ENCODE results near the gene PTPRN2.

- TF ChIP-seq NFIC (IDR thresholded peaks at IDR 0.05; ENCODE audit: borderline replicate concordance) (no peak), CTCF (IDR thresholded peaks at IDR 0.05) (no peak), USF2 (IDR thresholded peaks at IDR 0.05; ENCODE audit: borderline replicate concordance, low read depth, low read length) (no peak), REST (IDR thresholded peaks at IDR 0.05; ENCODE audit: low read depth, low read length) (no peak)
Measured at GRCh38 chr7:157545681-157546060, 1042.0 kb downstream of the PTPRN2 start.
